GM19099 (cell line): ENCODE measurements around the gene AQP2.

Experiments used
- POLR2A ChIP-seq: IDR thresholded peaks from 3 replicates; pipeline ENCODE4 v1.6.1; 2011; ENCODE audit warnings: low read depth; ENCODE audit not compliant: insufficient read length; ENCODE audit errors: extremely low read depth

AQP2 gene

DNA sequence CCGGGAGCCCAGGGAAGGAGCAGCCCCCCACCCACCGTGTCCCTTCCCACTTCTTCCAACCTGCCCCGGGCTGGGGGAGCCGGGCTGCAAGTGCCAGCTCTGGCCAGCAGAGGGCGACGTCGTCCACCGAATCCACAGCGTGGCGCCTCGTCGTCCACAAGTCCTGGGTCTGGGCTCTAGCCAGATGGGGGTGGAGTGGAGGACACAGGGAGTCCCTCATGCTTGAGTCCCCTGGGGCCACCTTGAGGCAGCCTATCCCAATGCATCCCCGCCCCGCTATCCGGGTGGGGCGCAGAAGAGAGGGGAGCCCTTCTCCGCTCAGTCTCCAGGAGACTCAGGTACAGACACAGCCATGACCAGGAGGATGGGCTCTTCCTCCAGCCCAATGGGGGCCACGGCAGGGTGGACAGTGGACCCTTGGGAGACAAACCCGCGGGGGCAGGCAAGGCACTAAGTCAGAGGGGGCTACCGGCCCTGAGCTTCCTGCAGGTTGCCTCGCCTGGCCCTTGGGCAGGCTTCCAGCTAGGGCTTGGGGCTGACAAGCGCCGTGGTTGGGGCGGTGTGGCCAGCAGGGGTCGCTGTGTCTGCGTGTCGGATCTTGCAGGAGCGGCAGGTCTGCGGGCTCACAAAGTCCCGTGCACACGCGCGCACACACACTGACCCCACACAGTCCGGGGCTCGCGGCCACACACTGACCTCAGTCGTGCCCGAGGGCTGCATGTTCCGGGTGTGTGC is 16.7 kb downstream of the AQP2 start:
- TF ChIP-seq POLR2A: no peak

DNA sequence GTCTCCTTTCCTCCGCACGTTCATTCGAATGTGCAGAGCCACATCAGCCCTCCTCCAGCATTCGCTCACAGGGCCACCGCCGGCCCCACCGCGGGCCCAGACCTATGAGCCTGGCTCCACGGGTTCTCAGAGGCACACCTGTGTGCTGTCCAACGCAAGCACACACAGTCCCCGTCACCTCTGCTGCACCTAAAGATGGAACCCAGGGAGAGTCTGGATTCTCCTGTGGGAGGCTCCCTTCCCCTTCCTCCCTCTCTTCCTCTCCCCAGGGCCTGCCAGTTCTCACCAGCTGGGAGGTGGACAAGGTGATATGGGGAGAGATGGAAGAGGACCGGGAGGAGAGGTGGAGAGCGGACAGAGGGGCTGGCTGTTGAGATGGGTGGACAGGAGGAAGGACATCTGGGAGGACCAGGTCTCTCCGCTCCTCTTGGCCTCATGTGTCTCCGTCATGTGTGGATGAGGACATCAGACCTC is 17.3 kb downstream of the AQP2 start:
- TF ChIP-seq POLR2A: no peak

DNA sequence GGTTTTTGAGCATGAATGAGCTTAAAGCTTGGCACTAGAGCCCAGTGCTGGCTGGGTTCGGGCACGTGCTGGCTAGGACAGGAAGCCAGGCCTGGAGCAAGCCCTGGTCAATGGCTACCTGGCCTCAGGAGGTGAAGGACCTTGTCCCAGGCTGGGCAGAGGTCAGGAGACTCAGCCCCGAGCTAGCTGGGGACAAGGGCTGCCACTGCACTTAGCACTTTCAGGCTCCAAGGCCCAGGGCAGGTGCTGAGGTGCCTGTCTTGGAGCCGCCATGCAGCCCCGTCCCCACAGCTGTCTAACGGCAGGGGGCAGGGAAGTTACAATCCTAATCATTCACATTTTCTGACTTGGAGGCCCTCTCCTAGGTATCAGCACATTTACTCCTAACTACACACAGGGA is 17.9 kb downstream of the AQP2 start:
- TF ChIP-seq POLR2A: no peak

DNA sequence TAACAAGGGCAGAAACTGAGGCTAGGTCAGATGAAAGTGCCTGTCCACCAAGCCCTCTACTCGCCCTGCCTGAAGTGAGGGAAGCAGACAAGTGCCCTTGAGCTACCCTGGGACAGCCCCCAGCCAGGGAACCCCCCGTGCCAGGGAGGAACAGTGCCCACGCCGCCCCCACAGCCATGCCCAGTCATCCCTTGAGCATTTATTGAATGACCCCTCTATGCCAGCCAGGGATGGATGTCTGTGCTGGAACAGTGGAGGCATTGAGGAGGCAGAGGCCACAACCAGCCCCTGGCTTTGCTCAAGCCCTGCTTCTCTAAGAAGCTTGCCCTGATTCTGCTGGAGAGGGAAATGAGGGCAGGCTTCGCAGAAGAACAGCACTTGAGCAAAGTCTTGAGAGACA is 18.5 kb downstream of the AQP2 start:
- no peak for TF ChIP-seq POLR2A

DNA sequence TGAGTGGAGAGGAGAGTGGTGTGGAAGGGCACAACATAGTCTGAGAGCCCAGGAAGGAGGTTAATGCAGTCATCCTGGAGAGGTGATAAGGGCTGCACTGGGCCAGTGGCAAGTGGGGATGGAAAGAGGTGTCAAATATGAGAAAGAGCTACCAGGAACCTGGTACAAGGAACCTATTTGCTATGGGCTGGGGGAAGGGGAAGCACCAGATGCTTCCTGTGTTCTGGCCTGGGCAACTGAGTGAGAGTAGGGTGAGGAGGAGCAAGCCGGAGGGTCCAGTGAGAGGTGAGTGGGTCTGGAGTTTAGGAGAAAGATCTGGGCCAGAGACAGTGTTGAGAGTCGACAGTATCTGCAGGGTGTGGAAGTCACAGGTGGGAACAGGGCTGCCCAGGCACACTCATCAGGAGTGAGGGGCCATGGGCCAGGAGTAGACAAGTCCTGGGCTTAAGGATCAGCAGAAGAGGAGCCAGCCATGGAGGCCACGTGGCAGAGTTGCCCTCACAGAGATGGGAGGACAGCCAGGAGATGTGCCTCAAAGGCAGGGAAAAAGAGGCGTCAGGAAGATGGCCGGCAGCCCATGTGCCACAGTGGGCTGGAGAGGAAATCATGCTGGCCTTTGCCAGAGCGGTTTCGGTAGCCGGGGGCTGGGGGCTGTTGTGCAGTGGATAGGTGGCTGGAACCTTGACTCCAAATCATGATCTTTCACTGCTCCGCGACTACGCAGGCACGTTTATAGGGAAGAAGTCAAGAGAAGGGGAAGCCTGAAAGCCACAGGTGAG is 19.3 kb downstream of the AQP2 start:
- TF ChIP-seq POLR2A: no peak

DNA sequence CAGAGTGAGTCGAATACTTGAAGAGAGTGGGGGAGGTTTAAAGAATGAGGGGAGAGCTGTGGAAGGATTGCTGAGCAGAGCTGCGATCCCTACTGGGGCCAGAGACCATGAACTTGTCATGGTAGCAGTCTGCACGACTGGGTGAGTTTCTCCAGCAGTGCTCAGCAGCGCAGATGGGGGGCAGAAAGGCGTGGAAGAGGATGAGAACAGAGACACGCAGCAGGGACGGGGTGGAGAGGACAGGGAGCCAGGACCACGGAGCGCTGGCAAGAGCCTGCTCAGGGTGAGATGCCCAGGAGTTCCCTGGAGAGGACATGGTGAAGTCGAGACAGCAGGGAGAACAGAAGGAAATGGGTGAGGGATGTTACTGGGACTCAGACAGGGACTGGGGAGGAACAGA is 20.1 kb downstream of the AQP2 start:
- no peak for TF ChIP-seq POLR2A

DNA sequence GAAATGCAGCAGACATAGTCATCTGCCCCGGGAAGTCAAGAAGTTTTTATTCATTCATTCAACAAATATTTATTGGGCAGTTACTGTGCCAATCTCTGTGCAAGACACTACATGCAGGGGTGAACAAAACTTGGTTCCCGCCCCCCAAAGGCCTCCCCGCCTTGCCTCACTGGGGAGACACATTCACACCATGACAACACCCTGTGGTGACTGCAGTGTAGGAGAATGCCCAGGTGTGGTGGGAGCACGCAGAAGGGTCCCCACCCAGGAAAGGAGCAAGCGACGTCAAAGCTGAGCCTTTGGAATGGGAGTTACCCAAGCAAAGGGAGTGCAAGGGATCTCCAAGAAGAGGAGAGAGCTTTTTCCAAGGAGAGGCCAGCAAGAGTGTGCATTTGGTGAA is 20.6 kb downstream of the AQP2 start:
- no peak for TF ChIP-seq POLR2A

DNA sequence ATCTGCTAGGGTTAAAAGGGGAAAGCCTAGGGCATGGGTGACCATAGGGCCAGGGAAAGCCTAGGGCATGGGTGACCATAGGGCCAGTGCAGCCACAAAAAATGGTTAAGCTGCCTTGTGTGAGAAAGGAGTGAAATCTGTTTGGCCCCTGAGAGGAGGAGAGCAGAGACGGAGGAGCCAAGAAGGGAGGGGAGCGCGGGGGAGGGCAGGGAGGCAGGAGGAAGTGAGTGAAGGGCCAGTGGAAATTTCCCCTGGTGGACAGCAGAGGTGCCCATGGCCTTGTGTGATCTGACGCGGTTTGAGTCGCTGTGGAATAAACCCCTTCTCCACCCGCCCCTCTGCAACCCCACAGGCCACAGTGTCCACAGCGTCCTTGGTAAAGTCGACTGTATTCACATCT is 21.6 kb downstream of the AQP2 start:
- no peak for TF ChIP-seq POLR2A

DNA sequence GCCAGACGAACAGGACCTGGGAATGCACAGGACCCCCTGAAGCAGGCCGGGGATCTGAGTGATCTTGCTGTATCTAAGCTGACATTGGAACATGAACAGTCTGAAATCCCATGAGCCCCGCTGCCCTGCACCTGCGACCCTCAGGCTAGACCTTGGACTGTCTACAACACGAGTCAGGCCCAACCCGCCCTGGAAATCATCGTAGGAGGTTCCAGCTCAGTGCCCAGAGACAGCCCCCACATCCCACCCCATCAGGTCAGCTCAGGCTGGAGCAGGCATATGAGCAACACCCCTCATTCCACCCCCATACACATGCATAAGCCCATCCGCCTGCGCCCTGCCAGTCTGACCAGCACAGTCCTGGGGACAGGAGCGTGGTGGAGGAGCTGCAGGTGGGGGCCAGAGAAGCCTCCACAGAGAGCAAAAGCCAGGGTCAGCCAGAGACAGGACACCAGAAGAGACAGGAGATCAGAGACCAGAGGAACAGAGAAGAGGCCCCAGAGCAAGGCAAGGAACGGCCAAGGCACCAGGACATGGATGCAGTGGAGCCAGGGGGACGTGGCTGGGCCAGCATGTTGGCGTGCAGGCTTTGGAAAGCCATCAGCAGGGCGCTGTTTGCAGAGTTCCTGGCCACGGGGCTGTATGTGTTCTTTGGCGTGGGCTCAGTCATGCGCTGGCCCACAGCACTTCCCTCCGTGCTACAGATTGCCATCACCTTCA is 22.3 kb downstream of the AQP2 start, which contains the start of gene AQP6:
AQP6 (plus strand) TSS at position 307 of the 720 bp plus-strand sequence; CDS start at position 534, 227 bp downstream.
- no peak for TF ChIP-seq POLR2A

DNA sequence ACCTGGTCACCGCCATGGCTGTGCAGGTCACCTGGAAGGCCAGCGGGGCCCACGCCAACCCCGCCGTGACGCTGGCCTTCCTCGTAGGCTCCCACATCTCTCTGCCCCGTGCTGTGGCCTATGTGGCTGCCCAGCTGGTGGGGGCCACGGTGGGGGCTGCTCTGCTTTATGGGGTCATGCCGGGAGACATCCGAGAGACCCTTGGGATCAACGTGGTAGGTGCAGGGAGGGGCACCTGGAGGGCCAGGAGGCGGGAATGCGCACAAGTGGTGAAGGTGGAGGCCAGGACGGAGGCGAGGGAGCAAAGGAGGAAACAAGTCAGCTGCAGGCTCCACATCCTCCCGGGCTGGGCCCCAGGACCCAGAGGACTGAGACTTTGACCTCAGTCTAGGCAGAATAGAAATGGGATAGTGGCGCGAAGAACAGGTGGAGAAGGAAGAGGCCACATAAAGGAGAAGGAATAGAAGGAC is 22.9 kb downstream of the AQP2 start:
- no peak for TF ChIP-seq POLR2A

DNA sequence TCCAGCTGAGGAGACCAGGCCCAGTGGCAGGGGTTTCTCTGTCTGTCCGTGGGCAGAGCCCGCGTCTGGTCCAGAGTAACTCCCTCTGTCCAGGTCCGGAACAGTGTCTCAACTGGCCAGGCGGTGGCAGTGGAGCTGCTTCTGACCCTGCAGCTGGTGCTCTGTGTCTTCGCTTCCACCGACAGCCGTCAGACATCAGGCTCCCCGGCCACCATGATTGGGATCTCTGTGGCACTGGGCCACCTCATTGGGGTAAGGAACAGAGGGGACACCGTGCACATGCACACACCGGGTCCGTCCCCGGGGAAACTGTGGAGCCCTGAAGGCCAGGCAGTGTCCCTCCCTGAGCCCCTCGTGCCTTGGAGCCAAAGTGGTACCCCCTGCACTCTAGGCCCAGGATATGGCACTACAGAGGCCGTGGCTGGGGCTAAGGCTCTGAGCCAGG is 23.7 kb downstream of the AQP2 start:
- TF ChIP-seq POLR2A: no peak

DNA sequence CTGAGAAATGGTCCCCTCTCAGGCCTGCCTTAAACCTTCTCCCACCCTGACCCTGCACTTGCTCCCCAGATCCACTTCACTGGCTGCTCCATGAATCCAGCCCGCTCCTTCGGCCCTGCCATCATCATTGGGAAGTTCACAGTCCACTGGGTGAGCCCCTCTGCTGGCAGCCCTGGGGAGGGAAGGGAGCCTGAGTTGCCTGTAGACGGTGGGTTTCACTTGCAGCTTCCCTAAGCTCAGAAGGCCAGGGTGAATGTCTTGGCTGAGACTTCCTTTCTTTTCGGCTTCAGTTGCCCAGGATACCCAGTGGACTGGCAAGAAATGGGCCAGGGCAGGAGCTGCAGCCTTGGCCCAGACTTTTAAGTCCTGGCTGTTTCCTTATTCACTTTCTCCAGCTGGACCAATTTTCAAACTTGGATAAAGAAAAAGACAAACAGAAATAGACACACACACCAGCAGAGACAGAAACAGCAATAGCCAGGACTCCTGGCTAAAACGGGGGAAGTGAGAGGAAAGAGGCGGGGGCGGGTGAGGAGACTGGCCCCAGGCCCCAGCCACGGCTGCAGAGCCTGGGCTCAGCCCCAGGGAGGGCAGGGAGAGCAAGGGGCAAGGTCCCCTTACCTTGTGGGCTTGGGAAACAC is 24.3 kb downstream of the AQP2 start:
- no peak for TF ChIP-seq POLR2A

DNA sequence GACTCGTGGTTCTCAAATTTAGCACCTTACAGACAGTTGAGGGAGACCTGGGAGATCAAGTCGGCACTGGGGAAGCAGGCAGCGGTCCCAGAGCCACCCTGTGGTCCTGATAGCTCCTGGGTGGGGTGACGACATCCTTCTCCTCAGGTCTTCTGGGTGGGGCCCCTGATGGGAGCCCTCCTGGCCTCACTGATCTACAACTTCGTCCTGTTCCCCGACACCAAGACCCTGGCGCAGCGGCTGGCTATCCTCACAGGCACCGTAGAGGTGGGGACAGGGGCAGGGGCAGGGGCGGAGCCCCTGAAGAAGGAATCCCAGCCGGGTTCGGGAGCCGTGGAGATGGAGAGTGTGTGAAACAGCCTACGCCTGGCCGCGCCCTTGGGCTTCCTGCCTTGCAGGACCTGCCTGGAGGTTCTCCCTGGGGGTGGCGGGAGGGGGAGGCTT is 24.8 kb downstream of the AQP2 start:
- TF ChIP-seq POLR2A: no peak

DNA sequence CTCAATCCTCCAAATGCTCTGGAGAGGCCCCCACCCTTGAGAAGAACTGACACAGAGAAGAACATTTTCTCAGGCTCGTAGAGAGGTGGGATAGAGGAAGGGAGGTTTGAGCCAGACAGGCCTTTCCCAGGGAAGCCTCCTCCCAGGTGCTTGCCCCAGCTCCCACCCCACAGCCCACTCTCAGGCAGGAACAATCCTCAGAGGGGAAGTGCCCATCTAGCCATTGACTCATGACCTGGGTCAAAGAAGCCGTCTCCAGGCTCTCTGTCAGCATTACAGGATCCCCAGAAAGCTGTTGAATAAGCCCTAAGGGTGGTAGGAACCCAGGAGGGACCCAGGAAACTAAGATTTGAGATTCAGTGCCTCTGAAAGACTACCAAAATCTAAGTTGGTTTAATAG is 26.0 kb downstream of the AQP2 start:
- TF ChIP-seq POLR2A: no peak

DNA sequence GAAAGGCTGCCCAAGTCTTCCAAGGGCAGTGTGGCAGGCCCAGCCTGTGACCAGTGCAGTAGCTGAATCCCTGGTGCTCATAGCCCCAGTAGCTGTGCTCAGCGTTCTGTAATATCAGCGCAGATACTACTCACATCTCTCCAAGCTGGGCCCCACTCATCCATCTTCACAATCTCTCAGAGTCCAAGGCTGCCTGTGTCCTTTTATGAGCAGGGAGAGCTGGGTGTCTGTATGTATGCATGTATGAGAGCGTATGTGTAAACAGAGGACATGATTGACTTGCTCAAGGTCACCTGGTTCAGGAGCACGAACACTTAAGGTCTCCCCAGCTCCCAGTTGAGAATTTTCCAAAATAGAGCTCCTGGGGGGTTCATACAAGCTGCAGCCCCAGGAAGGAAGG is 27.6 kb downstream of the AQP2 start:
- no peak for TF ChIP-seq POLR2A
